GM18519 (cell line): ENCODE data around the gene C17orf107.
A peak's percentile ranks its signal among the peaks of the same experiment; 100 is the strongest.

Experiments
- ATAC-seq: cut with Tn5 transposase; IDR thresholded peaks from one replicate; pipeline ENCODE4 v1.9.1; 2021; ENCODE audit warnings: mild to moderate bottlenecking, moderate library complexity; ENCODE audit not compliant: unreplicated experiment, low FRiP score

The C17orf107 gene

DNA sequence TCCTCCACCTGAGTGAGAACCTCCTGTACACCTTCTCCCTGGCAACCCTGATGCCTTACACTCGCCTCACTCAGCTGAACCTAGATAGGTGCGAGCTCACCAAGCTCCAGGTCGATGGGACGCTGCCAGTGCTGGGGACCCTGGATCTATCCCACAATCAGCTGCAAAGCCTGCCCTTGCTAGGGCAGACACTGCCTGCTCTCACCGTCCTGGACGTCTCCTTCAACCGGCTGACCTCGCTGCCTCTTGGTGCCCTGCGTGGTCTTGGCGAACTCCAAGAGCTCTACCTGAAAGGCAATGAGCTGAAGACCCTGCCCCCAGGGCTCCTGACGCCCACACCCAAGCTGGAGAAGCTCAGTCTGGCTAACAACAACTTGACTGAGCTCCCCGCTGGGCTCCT lies 33.4 kb downstream of the C17orf107 start:
- no peak for ATAC-seq

DNA sequence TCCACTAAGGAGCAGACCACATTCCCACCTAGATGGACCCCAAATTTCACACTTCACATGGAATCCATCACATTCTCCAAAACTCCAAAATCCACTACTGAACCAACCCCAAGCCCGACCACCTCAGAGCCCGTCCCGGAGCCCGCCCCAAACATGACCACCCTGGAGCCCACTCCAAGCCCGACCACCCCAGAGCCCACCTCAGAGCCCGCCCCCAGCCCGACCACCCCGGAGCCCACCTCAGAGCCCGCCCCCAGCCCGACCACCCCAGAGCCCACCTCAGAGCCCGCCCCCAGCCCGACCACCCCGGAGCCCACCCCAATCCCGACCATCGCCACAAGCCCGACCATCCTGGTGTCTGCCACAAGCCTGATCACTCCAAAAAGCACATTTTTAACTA lies 34.3 kb downstream of the C17orf107 start:
- no peak for ATAC-seq

- ATAC-seq = no peak
Measured at GRCh38 chr17:4934173-4934979, 35.0 kb downstream of the C17orf107 start.

- ATAC-seq = no peak
Measured at GRCh38 chr17:4935650-4936049, 36.3 kb downstream of the C17orf107 start.

DNA sequence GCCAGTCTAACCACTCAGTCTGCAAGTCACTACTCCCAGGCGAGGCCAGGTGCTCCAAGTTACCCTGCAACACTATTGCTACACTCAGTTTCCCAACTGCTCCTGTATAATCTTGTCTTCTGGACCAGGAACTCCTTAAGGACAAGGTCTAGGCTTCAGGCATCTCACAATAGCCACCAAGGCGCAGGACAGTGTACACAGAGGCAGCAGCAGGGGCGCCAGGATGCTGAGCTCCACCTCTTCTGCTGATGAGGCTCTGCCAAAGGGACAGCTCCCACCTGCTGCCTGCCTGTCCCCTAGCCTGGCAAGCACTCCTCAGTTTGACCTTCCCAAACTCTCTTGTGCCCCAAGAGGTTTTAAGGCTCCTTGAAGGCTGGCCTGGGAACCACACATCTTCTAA lies 37.1 kb downstream of the C17orf107 start:
- no peak for ATAC-seq

DNA sequence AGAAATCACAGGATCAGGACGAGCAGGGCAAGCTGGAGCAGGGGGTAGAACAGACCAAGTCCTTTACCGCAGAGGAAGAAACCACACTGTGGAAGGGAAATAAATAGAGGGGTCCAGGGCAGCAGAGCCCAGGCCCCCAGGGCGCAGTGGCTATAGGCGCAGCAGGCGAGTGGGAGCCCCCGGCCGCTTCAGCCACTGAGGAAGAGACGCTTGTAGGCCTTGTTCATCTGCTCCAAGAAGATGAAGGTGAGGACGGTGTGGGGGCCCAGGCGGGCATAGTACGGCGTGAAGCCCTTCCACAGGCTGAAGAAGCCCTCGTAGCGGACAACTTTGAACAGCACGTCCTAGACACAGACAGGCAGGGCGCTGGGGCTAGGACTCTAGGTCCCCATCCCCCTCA lies 38.2 kb downstream of the C17orf107 start:
- ATAC-seq = no peak

DNA sequence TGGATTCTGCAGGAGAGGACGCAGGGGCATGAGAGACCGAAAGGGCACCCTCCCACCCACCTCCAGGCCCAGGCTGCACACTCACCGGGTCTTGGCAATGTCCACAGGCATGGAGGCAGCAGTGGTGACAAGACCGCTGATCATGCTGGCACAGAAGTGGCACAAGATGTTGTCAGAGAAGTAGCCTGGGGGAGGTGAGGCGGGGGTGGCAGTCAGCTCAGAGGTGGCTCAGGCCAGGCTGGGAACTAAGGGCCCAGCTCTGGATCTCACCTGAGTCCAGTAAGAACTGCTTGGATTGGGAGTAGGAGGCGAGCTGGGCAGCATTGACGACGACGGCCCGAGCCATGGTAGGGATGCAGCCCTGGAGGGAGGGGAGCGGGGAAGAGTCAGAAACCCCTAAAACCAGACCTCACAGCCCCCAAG lies 38.7 kb downstream of the C17orf107 start:
- no peak for ATAC-seq

- no peak for ATAC-seq
Measured at GRCh38 chr17:4938688-4939545, 39.6 kb downstream of the C17orf107 start.

DNA sequence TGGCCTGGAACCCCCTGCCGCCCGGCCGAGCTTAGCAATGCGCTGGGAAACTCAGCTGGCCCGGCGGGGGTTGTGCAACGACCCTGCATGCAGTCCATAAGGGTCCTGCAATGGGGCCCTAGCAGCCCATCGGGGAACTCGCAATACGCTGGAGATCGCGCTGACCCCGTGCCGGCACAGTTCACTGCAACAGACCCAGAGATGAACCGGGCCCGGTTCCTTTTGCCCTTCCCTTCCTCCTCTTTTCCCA lies 40.1 kb downstream of the C17orf107 start:
- no peak for ATAC-seq

DNA sequence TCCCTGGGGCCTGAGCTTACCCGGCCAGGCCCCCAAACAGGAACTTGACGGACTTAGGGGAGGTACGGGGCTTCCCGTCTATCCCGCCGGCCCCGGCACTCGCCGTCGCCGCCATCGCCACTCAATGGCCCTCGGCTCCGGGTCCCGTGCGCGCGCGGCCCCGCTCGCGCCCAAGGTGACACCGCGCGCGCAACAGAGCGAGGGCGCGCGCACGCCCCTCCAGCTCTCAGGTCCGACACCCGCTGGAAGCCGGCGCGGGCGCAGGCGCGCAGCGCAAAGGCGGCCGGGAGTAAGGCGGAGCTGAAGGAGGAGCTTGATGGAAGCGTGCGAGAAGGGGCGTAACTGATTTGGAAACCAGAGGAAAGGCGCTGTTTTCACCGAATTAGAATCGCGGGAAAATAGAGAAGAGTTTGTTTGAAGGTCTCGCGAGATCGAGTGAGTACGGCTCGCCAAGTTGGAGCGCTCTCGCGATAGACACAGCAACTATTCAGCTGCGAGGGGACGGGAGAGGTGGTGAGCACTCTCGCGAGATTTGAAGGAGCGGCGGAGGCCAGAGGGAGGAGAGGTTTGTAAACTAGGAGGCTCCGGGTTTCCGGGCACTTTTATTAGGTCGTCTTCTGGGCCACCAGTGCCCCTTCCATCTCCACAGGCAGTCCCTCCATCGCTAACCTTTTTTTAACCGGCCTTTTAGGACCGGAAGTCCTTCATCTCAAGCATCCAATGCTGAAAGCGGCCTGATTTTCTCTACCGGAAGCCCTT lies 40.6 kb downstream of the C17orf107 start, which contains the start of the genes RNF167 and SLC25A11:
Gene RNF167 (plus strand): TSS at position 473 of the 759 bp plus-strand sequence. CDS start 642 bp downstream, outside the sequence.
Gene SLC25A11 (minus strand): TSS at position 251 of the 759 bp plus-strand sequence. CDS start 136 bp downstream, at position 115.
- peak; percentile 73 for ATAC-seq

GRCh38 chr17:4940555-4941318 lies 41.4 kb downstream of the C17orf107 start:
- no peak for ATAC-seq

GRCh38 chr17:4941319-4941610 lies 41.9 kb downstream of the C17orf107 start:
- ATAC-seq = no peak

DNA sequence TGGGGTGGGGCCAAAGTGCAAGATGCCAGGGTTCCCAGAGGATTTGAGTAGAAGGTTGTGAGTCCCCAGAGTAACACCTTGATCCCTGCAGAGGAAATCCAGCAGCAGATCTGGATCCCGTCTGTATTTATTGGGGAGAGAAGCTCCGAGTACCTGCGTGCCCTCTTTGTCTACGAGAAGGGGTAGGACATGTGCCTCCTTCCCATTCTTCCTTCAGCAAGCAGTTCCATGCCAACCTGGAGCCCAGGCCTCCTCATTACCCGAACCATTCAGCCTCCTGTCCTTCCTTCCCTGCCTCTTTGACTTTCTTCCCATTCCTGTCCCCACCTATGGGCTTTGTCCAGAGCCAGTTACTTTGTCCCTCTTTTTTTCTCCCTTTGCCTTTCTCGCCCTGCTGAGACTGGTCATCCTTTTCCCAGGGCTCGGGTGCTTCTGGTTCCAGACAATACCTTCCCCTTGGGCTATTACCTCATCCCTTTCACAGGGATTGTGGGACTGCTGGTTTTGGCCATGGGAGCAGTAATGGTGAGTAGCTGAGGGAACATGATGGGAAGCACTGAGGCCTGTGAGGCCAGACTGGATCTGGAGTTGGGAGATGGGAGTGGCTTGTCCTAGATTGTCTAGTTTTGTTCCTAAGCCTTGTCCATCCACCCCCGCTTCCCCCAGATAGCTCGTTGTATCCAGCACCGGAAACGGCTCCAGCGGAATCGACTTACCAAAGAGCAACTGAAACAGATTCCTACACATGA lies 43.6 kb downstream of the C17orf107 start:
- no peak for ATAC-seq

GRCh38 chr17:4944163-4944553 lies 44.8 kb downstream of the C17orf107 start:
- ATAC-seq = no peak

GRCh38 chr17:4944554-4945175 lies 45.3 kb downstream of the C17orf107 start:
- no peak for ATAC-seq

DNA sequence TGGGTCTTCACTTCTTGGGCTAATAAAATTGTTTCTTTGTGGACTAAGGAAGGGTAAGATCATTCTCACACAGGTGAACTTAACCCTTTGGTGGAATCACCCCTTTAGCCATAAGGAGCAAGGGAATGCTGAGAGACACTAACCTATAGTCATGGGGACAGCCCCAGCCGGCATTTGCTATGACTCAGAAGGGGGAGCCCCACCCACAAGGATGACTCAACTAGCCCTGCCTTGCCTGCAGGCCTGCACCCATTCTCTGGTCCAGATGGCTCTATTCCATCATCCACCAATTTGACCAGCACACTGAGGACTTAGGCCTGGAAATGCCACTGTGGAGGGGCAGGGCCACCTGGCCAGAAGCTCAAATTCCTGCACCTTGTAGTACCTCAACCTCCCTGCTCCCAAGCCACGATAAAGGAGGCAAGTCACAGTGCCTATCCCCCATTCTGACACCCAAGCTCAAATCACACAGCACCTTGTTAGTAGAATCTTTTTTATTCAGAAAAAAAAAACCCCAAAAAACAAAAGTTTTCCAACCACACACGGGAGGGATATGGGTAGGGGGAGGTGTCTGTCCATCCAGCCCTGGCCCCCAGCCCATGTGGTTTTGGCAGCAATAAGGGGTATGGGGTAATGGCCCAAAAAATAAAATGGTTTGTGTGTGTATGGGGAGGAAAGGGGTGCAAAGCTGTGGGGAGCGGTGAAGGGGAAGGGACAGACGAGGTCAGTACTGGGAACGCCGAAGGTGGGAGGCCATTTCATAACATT lies 46.0 kb downstream of the C17orf107 start:
- no peak for ATAC-seq

DNA sequence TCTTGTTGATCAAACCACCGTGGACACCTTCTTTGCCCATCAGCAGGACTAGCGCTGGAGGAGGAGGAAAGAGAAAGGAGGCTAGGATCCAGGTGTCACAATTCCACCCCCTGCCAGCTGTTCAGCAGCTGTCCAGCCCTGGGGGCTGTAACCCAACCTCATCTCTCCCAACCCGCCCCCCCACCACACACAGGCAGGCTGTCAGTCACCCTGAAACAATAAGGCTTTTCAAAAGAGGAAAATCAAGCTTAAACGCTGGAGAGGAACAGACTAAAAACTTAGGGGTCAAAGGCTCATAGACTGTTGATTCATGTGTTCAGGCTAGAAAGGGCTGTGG lies 46.6 kb downstream of the C17orf107 start:
- no peak for ATAC-seq

- ATAC-seq = no peak
Measured at GRCh38 chr17:4946312-4946976, 47.1 kb downstream of the C17orf107 start.
